Activated naive CD4-positive, alpha-beta T cell treated with Interleukin-2 at 50 U/mL for 16 hours (primary cell): Measurements from ENCODE around the gene CITED1.

ENCODE experiments used
- DNase-seq: peaks from one replicate; pipeline ENCODE4 v3.0.0-alpha.2; 2020

Gene CITED1

DNA sequence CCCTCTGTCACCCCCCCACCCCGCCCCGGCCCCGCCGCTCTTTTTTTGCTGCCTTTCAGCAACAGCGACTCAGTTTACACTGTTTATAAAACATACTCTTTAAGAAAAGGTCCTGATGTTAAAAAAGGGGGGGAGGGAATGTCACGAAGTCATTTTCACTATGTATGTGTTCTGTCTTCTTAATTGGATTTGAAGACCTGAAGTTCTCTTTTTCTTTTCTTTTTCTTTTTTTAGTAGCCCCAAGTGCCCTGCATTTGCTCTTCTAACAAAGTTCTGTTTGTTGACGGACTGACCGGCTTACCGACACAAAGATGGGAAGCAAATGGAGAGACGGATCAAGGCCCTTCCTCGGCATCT is 2.5 kb upstream of the CITED1 start:
- DNase-seq: no peak

DNA sequence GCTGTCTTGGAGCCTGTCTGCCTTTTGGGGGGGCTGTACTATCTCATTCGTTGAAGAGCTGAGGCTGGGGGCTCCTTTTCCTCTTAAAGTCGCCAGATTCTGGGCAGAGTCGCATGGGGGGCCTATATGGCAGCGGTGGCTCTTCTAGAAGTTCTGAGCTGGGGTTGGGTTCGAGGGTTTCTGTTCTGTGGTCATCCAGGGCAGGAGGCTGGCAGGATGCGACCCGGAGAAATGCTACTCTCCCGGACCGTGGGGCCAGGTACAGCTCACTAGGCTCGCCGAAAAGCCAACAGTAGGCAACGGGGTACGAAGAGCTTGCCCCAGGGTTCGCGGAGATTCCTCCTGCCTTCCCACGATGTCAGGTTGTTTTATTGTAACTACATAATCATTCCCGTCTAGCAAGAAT is 1.9 kb upstream of the CITED1 start:
- no peak for DNase-seq

- DNase-seq: peak; percentile 26
Measured at GRCh38 chrX:72306851-72307645, 1.3 kb upstream of the CITED1 start.

DNA sequence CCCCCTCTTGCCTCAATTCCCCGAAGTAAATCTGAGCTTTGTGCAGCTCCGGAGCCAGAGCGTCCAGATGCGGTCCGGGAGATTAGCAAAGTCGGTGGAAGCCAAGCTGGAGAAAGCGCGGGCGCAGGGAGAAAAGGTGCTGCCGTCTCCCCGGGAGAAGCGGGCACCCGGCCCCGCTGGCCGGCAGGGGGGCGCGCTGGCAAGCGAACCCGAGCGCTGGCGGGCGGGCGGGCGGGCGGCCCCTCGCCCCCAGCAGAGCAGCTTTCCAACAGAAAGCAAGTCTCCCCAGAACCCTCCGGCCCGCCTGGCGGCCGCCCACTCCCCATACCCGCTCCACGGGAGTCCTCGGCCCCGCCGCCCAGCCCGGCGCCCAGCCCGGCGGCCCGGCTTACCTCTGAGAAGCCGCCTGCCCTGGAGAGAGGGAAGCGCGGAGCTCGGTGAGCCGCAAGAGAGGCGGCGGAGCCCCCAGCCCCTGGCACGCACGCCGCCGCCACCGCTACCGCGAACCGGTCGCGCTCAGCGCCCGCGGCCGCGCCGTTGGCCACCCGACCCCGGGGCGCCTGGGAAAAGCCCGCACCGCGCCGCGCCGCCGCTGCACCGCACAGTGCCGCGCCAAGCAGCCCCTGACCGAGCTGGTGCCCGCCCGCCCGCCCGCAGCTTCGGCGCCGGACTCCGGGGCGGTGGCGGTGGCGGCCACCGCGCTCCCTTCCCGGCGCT is 529 bp upstream of the CITED1 start:
- DNase-seq: no peak

DNA sequence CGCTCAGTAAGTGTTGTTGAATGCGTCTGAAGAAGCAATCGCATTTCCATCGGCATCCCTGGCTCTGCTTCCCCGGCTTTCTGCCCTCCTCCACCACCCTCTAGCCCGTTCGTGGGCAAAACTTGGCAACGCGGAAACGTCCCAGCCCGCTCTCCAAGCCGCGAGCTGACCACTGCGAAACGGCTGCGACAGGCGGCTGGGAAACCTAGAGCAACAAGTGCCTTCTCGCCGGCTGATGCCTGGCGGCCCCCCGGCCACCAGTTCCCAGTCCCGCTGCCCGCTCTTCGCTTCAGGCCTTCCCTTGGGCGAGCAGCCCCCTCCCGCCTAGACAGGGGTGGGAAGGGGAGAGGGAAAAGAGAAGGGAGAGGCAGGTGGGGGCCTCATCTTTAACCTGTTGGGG is 837 bp downstream of the CITED1 start:
- no peak for DNase-seq

GRCh38 chrX:72301781-72302180 is 3.9 kb downstream of the CITED1 start:
- DNase-seq: no peak

GRCh38 chrX:72299891-72300630 is 5.7 kb downstream of the CITED1 start:
- no peak for DNase-seq

DNA sequence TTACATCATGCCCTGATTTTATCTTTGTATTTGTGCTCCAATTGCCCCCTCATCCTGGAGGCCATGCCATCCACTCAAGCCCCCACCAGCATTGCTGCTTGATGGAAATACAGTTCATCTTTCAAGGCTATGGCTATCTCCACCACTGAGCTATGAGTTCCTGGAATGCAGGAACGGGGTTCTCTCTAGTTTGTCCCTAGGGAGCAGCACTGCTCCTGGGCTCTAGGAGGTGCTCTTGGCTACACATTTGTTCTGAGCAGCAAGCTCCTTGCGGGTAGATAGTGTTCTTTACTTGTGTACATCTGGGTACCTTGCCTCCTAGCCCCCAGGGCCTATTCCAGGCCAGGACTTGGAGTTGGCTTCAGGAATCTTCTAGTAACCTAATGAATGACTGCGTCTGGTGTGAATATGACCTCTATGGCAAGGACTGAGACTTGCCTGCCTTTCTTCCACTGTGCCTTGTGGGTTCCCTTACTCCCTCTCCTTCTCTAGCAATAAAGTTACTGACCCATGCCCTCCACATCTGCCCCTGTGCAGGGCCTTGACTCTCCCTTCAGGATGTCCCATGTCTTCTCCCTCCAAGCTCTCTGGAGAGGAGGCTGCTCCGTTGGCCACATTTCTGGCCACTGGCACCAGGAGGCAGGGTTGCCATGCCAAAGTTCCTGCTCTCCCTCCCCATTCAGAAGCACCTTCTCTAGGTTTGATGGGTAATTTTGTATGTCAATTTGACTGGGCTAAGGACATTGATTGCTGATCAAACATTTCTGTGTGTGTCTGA is 7.6 kb downstream of the CITED1 start:
- no peak for DNase-seq

DNA sequence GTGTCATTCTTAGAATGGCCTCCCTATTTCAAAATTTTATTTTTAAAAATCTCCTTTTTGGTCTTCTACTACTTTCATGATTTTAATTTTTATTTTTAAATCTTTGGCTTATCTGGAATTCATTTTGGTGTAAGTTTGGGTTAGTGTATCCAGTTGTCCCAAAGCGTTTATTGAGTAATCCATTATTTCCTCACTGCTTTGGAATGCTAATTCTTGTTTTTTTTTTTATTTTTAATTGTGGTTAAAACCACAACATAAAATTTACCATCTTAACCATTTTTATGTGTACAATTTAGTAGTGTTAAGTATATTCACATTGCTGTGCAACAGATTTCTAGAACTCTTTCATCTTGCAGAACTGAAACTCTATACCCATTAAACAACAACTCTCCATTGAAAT is 8.7 kb downstream of the CITED1 start:
- DNase-seq: no peak

DNA sequence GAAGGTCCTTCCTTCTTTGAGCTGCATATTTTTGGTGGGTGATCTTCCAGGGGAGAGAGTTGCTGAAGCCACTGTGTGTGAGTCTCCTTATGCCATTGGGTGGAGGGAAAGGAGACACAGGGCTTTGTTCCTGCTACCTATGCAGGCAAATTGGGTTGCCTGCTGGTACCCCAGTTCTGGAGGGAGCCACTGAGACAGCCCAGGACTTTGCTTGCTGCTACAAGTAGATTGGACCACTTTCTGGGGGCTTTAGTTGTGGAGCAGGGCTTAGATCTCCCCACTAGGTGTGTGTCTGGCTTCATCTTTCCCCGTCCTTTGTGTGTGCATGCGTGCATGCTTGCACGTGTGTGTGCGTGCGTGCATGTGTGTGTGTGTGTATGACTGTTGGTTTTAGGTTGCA is 10.0 kb downstream of the CITED1 start:
- no peak for DNase-seq

GRCh38 chrX:72294497-72294896 is 11.2 kb downstream of the CITED1 start:
- DNase-seq: no peak

DNA sequence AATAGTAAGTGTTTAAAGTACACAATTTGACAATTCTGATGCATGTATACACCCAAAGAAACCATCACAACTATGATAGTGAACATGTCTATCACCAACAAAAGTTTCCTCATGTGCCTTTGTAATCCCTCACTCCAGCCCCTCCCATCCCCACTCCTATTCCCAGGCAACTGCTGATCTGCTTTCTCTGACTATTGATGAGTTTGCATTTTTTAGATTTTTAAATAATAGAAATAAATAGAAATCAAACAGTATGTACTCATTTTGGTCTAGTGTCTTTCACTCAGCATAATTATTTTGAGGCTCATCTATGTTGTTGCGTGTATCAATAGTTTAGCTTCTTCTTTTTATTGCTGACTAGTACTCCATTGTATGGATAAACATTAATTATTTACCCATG is 23.4 kb downstream of the CITED1 start:
- DNase-seq: no peak

DNA sequence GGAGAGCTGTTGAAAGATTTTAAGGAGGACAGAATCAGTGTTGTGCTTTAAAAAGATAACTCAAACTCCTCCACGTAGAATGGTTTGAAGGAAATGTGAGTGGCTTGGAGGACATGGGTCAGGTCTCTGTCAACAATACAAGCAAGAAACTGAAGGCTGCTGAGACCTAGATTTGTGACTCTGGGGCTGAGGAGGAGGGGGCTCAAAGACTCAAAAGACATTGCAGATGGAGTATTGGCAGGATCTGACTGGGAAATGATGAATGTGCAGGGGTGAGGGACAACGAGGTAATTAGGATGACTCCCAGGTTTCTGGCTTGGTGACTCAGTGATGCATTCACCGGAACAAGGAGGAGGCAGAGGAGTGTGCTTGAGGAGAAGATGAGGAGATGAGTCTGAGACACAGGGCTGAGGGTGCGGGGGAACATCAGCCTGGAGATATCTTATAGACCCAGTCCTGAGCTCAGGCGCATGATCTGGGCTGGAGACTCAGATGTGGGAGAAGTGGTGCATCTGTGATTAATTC is 25.3 kb downstream of the CITED1 start:
- no peak for DNase-seq

GRCh38 chrX:72276478-72276953 is 29.2 kb downstream of the CITED1 start:
- DNase-seq: no peak

DNA sequence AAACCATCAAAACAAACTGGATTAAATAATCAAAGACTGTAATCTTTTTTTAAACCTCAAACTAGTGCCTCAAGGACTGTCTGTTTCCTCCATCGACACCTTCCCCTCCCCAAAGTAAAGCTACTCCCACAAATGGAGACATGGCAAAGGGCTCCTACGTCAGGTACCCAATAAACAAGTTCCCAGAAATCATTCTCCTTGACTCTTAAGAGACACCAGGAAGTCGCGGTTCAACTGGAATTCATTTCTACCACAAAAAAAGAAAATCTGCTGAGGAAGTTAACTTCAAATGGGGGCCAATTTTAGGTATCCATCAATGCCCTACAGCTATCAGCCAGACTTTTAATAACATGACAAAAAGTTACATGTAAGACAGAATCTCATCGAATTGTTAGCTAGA is 31.2 kb downstream of the CITED1 start:
- DNase-seq: no peak

- peak; percentile 32 for DNase-seq
Measured at GRCh38 chrX:72273718-72274117, 32.0 kb downstream of the CITED1 start.

DNA sequence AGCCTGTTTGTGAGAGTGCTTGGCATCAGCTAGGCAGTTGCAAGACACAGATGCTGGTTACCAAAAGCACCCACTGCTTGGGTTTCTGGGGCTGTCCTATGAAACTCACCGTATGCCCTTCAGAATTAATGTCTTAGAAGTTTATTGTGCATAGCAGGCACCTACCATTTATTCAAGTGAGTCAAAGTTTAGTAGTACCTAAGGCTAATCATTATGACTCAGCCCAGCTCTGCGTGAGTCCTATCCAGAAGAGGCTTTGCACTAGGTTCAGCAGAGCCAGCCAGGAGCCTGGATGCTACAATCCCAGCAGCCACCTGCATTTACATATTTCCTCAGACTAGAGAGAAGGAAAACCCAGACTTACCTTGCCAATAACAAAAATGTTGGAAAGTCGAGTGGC is 32.8 kb downstream of the CITED1 start:
- no peak for DNase-seq

DNA sequence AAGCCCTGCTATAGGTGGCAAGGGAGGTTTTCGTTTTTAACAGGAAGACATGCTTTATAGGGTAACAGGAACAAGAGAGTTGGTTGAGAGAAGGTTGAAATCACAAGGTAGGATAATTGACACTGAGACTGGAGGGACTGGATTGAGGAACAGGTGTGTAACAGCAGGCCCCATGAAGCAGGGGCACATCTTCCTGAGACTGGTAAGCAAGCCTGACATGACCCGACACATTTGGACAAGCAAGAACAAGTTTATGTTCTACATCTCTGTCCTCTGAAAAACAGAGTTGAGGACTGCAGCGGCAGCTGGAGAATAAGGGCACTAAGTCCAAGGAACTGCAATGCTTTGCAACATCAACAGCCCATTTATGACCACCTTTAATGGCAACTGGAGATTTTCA is 33.9 kb downstream of the CITED1 start:
- no peak for DNase-seq

GRCh38 chrX:72271091-72271788 is 34.5 kb downstream of the CITED1 start:
- no peak for DNase-seq

DNA sequence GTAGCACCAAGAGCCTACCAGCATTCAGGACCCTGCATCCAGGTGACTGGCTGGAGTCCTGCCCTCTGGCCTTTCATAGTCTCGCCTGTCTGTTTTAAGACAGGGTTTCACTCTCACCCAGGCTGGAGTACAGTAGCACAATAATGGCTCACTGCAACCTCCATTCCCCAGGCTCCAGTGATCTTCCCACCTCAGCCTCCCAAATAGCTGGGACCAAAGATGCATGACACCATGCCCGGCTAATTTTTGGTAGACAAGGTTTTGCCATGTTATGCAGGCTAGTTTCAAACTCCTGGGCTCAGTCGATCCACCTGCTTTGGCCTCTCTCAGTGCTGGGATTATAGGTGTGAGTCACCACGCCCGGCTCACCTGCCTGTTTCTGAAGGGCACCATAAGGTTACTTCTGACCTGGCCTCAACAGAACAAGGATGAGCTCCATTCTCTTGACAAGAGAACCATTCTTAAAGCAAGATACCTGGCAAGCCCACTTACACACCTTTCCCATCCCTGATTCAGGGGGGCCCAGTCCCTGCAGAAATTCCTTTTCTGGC is 35.3 kb downstream of the CITED1 start:
- DNase-seq: no peak

GRCh38 chrX:72269671-72270251 is 36.0 kb downstream of the CITED1 start:
- DNase-seq: peak; percentile 14
